NCI-H2196 treated with DMSO at 0.1 percent for 48 hours (cell line): ENCODE data around the gene KRTAP4-9.
"Not testable (repeated sequence)": the region's sequence is repeated elsewhere in the genome, so short reads cannot be mapped to it uniquely, and the experiment has no call there.

Experiments used
- DNase-seq: peaks from one replicate; lab custom pipeline; 2025; ENCODE audit not compliant: unreplicated experiment; lab: John Stamatoyannopoulos, UW

KRTAP4-9 gene

DNA sequence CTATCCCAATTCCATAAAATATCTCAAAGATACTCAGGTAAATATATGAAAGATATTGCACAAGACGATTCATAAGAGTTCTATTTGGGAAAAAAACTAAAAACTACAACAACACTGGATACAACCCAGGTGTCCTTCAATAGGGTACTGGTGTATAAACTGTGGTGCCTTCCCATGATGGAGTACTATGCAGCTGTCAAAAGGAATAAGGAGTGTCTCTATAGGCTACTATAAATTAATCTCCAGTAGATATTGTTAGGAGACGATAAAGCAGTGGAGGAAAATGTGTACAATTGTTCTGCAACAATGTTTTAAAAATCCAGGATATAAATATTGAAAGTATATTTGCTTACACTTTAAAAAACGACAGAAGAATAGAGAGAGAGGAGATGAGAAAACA is 21.2 kb downstream of the KRTAP4-9 start:
- no peak for DNase-seq

- DNase-seq = no peak
These were observed 22.2 kb downstream of the KRTAP4-9 start for GRCh38 chr17:41127371-41127770.

GRCh38 chr17:41131979-41132378 is 26.8 kb downstream of the KRTAP4-9 start:
- DNase-seq = no peak

GRCh38 chr17:41133880-41134735 is 28.9 kb downstream of the KRTAP4-9 start:
- no peak for DNase-seq

DNA sequence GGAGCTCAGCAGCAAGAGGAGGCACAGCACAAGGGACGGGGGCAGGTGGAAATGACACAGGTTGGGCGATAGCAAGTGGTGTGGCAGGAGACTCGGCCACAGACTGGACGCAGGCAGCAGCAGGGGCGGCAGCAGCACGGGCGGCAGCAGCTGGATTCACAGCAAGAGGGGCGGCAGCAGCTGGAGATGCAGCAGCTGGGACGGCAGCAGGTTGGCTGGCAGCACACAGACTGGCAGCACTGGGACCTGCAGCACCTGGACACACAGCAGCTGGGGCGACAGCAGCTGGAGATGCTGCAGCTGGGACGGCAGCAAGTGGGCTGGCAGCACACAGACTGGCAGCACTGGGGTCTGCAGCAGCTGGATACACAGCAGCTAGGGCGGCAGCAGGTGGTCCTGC is 34.7 kb downstream of the KRTAP4-9 start:
- DNase-seq = not testable (repeated sequence)

- DNase-seq = no peak
These were observed 35.4 kb downstream of the KRTAP4-9 start, which contains the start of gene KRTAP4-6 for GRCh38 chr17:41140360-41141131. TSS of gene KRTAP4-6 (minus strand) at chr17:41140544. CDS start at chr17:41140487, 57 bp downstream.

- DNase-seq = no peak
These were observed 36.2 kb downstream of the KRTAP4-9 start for GRCh38 chr17:41141361-41141760.

- DNase-seq = no peak
These were observed 39.7 kb downstream of the KRTAP4-9 start for GRCh38 chr17:41144846-41145245.

DNA sequence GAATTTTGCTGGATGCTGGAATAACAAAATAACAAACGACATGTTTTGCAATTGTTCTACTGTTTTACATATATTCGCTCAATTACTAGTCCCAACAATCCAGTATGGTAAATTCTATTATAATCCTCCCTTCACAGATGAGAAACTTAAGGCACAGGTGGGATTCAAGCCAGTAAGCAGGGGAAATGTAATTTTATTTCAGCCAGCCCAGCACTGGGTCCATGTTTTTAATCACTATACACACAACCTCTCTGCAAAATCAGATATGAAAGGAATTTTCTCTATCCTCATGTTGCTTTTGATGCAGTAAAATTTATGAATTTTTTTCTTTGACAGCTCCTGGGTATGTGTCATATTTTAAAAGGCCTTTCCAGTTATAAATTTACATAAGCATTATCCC is 40.1 kb downstream of the KRTAP4-9 start:
- DNase-seq = no peak

GRCh38 chr17:41147531-41148204 is 42.5 kb downstream of the KRTAP4-9 start:
- no peak for DNase-seq

DNA sequence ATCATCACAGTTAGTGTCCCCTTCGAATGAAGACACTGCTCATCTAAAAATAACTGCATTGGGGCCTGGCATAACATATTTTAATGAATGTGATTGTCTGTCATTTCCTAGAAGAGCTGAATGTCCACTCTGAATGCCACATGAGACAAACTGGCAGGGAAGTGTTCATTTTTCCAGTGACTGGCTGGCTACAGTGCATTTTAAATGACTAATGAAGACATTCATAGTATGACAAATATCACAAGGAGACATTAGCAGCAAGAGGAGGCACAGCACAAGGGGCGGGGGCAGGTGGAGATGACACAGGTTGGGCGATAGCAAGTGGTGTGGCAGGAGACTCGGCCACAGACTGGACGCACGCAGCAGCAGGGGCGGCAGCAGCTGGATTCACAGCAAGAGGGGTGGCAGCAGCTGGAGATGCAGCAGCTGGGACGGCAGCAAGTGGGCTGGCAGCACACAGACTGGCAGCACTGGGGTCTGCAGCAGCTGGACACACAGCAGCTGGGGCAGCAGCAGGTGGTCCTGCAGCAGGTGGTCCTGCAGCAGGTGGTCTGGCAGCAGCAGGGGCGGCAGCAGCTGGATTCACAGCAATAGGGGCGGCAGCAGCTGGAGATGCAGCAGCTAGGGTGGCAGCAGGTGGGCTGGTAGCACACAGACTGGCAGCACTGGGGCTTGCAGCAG is 43.9 kb downstream of the KRTAP4-9 start:
- not testable (repeated sequence) for DNase-seq

DNA sequence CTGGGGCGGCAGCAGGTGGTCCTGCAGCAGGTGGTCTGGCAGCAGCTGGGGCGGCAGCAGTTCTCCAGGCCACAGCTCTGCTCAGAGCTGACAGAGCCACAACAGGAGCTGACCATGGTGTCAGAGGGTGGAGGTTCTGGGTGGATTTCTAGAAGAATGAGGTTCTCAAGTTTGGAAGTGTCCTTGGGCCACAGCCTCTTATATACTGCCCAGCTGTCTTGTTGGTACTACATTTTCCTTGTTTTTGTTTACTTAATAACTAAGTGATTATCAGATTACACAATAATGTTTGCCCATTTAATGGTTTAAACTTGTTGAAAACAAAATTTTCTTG is 44.4 kb downstream of the KRTAP4-9 start, which contains the start of gene KRTAP4-5:
Gene KRTAP4-5 (minus strand): TSS at position 174 of the 334 bp plus-strand sequence. CDS start 58 bp downstream, at position 116.
- DNase-seq = no peak

GRCh38 chr17:41150026-41150425 is 44.8 kb downstream of the KRTAP4-9 start:
- DNase-seq = no peak

DNA sequence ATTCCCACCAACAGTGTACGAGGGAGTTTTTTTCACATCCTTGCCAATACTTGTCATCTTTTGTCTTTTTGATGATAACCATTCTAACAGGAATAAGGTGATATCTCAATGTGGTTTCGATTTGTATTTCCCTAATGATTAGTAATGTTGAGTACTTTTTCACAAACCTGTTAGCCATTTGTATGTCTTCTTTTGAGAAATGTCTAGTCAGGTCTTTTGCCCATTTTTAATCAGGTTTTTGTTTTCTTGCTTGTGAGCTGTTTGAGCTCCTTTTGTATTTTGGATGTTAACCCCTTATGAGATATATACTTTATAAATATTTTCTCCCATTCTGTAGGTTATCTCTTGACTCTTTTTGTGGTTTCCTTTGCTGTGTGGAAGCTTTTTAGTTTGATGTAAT is 46.3 kb downstream of the KRTAP4-9 start:
- DNase-seq = no peak

DNA sequence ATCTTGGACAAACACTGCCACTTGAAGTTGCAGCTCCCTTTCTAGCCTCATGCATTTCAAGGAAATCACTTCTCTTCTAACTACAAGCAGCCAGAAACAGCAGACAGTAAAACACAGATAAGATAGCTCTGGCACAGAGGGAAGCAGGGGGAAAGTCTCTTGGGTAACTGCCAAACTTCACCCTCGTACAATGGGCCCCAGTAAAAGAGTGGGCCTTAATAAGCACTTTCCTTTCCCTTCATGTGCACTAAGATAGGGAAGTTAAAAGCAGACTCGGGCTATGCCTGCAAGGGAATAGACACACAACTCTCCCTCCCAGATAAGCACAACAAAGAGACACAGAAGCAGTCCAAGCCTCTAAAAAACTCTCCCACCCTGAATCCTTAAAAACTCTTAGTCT is 48.7 kb downstream of the KRTAP4-9 start:
- no peak for DNase-seq
